Prostate gland (tissue), 2 donors: ENCODE results near the gene MRPS18A.

Experiments
- POLR2A ChIP-seq: fragments of 450-650 bp; IDR thresholded peaks from one replicate; pipeline ENCODE4 v1.6.1; 2016; ENCODE audit warnings: antibody characterized with exemption, mild to moderate bottlenecking
- POLR2AphosphoS5 ChIP-seq: sonication (generic); formaldehyde crosslinking; IDR thresholded peaks from one replicate; pipeline ENCODE4 v1.6.1; 2017; ENCODE audit warnings: antibody characterized with exemption
- TF ChIP-seq, protein P1 (sequence below), 4 experiments: fragments of 200-600 bp in 2 of 4; fragments of 450-650 bp in 2 of 4; sonication (generic) in 2 of 4; IDR thresholded peaks; 1 replicate in 3 of 4; 2 replicates in 1 of 4; pipeline ENCODE4 v1.5.1; 2016 to 2019; ENCODE audit warnings: antibody characterized with exemption in 4 of 4, mild to moderate bottlenecking in 2 of 4, moderate library complexity in 2 of 4

DNA sequence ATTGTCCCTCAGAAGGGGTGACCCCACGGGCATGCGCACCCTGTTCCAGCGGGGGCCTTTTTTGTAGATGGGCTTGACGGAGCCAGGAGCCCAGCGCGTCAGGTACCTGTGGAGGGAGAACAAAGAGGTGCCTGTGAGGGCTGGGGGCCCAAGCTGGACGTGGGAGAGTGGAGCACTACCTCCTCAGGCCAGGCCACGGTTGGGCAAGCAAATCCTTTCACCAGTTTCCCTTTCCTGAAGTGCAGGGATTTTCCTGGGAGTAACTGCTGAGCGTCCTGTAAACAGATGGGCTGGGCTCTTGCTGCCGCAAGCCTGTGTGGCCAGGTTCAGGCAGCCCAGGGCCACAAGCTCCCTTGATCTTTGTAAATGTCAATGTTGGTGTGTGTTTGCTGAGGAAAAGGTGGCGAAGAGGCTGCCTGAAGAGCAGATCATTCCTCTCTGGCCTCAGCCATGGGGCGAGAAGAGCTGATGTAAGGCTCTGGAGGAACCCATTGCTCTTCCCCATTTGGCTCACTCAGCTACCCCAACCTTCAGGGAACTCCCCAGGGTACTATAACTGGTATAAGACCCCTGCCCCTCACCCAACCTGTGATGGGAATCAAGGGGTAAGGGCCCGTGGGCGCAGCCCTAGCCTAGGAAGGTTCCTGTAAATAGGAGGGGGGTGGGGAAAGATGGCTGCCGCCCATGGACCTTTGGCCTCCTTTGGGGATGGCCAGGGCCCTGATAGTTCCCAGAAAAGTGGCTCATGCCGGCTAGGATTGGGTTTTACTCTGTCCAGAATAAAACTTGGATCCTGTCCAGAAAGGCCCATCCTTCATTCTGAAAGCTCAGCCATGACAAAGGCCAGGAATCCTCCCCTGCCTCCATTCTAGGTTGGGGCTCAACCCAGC, 15.5 kb downstream of the MRPS18A start:
- TF ChIP-seq POLR2A (no peak), POLR2AphosphoS5 (no peak)
- TF ChIP-seq, protein P1, sequence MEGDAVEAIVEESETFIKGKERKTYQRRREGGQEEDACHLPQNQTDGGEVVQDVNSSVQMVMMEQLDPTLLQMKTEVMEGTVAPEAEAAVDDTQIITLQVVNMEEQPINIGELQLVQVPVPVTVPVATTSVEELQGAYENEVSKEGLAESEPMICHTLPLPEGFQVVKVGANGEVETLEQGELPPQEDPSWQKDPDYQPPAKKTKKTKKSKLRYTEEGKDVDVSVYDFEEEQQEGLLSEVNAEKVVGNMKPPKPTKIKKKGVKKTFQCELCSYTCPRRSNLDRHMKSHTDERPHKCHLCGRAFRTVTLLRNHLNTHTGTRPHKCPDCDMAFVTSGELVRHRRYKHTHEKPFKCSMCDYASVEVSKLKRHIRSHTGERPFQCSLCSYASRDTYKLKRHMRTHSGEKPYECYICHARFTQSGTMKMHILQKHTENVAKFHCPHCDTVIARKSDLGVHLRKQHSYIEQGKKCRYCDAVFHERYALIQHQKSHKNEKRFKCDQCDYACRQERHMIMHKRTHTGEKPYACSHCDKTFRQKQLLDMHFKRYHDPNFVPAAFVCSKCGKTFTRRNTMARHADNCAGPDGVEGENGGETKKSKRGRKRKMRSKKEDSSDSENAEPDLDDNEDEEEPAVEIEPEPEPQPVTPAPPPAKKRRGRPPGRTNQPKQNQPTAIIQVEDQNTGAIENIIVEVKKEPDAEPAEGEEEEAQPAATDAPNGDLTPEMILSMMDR (IDR thresholded peaks at IDR 0.05): no peak
